GM12872 (cell line): ENCODE measurements around the gene B4GALT1.

Experiments used
- TF ChIP-seq, protein P1 (sequence below): IDR thresholded peaks from 3 replicates; pipeline ENCODE4 v1.5.1; 2011; ENCODE audit warnings: low read depth, mild to moderate bottlenecking, low read length, moderate library complexity; ENCODE audit not compliant: insufficient read depth

B4GALT1 gene

GRCh38 chr9:33131790-33132772 lies 35.1 kb downstream of the B4GALT1 start:
- TF ChIP-seq, protein P1, sequence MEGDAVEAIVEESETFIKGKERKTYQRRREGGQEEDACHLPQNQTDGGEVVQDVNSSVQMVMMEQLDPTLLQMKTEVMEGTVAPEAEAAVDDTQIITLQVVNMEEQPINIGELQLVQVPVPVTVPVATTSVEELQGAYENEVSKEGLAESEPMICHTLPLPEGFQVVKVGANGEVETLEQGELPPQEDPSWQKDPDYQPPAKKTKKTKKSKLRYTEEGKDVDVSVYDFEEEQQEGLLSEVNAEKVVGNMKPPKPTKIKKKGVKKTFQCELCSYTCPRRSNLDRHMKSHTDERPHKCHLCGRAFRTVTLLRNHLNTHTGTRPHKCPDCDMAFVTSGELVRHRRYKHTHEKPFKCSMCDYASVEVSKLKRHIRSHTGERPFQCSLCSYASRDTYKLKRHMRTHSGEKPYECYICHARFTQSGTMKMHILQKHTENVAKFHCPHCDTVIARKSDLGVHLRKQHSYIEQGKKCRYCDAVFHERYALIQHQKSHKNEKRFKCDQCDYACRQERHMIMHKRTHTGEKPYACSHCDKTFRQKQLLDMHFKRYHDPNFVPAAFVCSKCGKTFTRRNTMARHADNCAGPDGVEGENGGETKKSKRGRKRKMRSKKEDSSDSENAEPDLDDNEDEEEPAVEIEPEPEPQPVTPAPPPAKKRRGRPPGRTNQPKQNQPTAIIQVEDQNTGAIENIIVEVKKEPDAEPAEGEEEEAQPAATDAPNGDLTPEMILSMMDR: no peak

- TF ChIP-seq, protein P1: no peak
These were observed 36.0 kb downstream of the B4GALT1 start for GRCh38 chr9:33130961-33131789.

DNA sequence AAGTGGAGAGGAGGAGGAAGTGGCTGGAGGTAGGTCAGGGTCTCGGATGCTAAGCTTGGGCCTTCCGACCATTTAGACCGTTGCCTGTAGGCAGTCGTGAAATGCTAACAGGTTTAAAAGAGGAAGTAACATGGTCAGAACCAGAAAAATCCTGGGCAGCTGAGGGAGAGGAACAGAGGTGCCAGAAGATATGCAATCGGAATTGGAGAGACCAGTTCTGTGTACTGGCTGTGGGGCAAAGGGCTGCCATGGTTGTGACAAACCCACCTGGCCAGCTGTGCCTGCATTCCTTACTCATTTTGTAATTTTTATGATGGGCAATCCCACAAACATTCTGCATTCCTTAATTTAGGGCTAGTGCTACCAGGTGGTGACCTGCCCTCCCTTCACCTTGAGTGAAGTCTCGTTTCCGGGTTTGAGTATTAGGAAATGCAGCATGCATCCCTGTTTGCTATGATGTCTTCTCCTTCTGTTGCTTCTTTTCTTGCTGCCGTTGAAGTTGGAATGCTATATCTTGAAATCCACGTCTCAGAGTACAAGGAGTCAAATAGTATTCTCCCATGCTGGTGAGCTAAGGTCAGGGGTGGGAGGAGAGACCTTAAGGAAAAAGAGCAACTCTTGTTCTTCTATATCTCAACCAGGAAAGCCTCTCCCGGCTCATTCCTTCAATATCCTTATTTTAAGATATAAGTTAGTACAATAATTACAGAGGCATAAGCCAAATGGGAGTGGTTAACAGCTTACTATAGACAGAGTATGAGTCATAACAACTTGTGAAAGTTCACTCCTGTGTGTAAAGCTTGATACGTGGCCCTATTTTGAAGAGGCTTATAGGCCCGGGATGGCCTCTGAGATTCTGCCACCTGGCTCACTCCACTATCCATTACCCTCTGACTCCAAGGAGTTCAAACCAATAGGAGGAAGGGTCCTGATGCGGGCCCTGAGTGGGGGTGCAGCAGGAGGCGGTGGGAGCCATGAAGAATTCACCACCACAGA lies 37.0 kb downstream of the B4GALT1 start:
- TF ChIP-seq, protein P1: no peak

DNA sequence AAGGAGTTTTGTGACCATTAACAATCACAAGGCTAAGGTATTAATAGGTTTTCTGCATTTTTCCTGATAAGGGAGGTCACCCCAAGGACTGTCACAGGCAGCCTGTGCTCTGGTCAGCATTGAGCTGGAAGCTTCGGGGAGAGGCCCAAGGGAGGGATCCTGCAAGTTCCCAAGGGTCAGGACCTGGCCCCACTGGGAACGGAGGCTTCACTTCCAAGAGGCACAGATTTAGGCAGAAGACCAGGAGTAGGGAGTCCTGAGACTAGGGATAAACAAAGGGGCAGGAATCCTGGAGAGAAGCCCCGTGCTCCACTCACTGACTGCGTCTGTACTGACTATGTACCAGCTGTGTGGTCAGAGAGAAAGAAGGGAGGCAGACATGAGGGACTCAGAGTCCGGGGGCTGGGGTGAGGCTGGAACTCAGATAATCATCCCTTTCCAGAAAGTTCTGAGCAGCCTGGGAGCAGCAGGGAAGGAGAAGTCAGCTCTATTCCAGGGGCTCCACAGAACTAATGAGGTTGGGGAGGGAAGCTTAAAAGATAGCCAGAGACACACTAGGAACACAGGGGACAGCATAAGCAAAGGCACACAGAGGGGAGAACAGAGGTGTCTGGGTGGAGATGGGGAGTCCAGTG lies 37.8 kb downstream of the B4GALT1 start:
- TF ChIP-seq, protein P1: no peak

- TF ChIP-seq, protein P1: no peak
These were observed 38.6 kb downstream of the B4GALT1 start for GRCh38 chr9:33128570-33128969.

GRCh38 chr9:33127881-33128280 lies 39.3 kb downstream of the B4GALT1 start:
- TF ChIP-seq, protein P1: no peak
